ENCODE results near the gene ELOA.

DNA sequence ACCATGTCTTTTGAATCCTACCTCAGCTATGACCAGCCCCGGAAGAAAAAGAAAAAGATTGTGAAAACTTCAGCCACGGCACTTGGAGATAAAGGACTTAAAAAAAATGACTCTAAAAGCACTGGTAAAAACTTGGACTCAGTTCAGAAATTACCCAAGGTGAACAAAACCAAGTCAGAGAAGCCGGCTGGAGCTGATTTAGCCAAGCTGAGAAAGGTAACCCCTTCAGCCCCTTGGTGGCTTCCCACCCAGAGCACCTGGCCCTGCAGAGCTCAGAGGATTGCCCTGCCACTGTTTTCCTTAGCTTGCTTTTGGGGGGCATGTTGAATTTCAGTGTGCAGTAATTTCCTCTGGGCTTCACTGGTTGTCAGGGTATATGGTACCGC lies 8.5 kb downstream of the ELOA start:
- no peak for TF ChIP-seq POLR2A (IDR thresholded peaks at IDR 0.05)
- TF ChIP-seq CTCF (IDR thresholded peaks at IDR 0.05), result no peak
